GM12874 (cell line): ENCODE results near the gene BRCA2.

Source experiments
- TF ChIP-seq, protein P1 (sequence below): IDR thresholded peaks from 2 replicates; pipeline ENCODE4 v1.5.1; 2011; ENCODE audit warnings: low read depth, mild to moderate bottlenecking, control low read depth, low read length, moderate library complexity; ENCODE audit not compliant: insufficient read depth

Gene BRCA2

DNA sequence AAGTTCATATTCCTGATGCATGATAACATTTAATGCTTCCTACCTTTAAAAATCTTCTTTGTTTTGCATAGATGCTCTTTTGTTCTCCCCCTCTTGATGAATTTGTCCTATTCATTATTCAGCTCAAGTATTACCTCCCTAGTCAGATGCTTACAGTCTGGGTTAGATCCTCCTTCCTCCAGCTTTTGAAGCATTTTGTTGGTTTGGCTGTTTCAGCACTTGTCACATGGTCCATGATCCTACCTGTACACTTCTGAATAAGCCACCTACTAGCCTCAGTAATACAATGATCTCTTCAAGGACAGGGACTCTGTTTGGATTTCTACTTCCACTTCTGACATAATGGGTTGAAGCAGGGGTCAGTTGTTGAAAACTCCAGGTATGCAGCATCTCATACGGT lies 75.2 kb downstream of the BRCA2 start:
- TF ChIP-seq, protein P1, sequence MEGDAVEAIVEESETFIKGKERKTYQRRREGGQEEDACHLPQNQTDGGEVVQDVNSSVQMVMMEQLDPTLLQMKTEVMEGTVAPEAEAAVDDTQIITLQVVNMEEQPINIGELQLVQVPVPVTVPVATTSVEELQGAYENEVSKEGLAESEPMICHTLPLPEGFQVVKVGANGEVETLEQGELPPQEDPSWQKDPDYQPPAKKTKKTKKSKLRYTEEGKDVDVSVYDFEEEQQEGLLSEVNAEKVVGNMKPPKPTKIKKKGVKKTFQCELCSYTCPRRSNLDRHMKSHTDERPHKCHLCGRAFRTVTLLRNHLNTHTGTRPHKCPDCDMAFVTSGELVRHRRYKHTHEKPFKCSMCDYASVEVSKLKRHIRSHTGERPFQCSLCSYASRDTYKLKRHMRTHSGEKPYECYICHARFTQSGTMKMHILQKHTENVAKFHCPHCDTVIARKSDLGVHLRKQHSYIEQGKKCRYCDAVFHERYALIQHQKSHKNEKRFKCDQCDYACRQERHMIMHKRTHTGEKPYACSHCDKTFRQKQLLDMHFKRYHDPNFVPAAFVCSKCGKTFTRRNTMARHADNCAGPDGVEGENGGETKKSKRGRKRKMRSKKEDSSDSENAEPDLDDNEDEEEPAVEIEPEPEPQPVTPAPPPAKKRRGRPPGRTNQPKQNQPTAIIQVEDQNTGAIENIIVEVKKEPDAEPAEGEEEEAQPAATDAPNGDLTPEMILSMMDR: no peak

DNA sequence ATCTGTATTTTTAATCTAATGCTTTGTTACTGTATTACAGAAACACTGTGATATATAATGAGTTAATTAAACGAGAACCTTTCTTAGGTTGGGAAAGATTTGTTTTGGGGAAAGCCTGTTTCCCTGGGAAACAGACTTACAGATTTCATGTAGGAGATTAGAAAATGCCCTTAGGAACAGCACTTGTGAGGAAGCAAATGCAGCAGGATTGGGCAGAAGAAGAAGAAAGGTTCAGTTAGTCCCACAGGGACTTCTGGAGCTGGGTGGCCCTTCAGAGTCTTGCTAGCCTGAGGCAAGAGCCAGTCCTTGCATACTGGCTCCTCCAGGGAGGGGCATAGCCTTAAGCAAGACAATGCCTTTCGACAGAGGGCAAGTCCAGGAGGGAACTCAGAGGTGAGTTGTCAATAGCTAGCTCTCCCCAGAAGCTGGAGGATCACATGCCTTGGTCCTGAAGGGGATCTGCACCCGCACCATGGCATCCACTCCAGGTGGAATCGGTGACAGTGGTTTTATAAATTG lies 75.9 kb downstream of the BRCA2 start:
- TF ChIP-seq, protein P1: no peak

DNA sequence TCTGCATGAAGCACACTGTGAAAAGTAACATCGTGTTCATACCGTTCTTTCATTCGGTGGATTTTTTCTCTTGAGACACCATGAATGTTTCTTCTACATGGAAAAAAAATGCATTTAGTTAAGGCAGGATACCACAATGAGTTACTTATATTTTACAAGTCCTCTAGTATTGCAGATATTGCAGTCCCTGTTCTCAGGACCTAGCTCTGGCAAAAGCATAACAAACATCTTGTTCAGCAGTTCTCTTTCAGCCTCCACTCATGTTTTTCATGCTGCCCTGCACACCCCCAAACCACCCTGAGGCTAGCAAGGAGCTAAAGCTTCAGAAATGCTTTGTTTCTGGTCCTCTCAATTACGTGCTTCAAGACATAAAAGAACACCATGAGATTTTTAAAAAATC lies 87.8 kb downstream of the BRCA2 start:
- TF ChIP-seq, protein P1: no peak

DNA sequence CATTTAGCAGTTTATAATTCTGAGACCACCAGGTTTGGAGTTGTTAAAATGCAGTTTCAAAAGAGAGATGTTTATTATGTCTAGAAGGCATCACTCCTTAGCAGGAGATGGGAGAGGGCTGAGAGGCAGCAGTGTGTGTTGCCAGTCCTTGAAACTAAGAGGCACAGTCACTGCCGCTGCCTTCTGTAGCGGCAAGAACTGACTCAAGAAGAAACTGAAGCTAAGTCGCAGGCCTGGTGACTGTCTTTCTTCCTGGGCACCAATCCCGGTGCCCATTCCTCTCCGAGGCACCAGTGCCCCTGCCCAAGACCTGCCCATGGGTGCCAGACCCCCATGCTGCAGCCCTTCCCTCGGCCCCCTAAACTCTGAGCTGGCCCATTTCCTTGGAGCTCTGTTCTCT lies 92.5 kb downstream of the BRCA2 start:
- TF ChIP-seq, protein P1: no peak

DNA sequence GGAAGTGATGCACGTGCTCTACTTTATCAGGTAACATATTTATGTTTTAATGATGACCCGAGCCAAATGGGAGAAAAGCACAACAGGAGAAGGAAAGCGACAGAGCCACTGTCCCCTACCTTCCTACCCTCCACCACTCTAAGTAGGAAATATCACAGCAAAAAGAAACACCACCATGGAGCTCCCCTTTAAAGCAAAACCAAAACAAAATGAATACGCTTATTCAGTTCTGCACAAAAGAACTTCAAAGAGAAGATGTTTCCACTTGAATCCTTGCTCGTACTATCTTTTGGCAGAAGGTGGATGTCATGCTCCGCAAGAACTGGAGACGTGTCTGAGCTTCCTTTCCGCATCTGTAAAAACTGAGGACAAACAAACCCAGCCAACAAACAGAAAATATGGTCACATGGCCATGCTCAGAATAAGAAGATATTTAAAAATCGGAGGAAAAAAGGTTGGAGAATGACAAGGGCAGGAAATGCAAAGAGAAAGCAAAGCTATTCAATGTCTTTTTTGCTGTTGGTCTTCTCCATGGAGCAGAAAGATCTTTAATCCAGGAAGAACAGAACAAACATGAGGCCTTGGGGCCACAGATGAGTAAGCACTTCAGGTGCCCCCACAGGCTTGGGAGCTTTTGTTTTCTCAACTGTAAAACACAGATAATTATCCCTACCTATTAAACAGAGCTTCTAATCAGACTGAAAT lies 93.1 kb downstream of the BRCA2 start:
- TF ChIP-seq, protein P1: no peak

DNA sequence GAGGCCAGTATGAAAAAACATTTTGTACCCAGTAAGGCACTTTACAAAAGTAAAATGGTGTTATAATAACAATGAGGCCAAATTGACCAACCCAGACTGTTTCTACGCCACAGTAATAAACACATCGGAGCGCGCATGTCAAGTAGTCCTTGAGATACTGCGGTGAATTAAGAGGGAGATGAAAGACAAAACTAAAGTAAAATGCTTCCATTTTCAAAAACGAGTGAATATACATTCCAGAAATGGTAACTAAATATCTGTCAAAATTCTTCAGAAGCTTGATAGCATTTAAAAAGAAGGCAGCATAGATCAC lies 93.6 kb downstream of the BRCA2 start:
- TF ChIP-seq, protein P1: no peak

DNA sequence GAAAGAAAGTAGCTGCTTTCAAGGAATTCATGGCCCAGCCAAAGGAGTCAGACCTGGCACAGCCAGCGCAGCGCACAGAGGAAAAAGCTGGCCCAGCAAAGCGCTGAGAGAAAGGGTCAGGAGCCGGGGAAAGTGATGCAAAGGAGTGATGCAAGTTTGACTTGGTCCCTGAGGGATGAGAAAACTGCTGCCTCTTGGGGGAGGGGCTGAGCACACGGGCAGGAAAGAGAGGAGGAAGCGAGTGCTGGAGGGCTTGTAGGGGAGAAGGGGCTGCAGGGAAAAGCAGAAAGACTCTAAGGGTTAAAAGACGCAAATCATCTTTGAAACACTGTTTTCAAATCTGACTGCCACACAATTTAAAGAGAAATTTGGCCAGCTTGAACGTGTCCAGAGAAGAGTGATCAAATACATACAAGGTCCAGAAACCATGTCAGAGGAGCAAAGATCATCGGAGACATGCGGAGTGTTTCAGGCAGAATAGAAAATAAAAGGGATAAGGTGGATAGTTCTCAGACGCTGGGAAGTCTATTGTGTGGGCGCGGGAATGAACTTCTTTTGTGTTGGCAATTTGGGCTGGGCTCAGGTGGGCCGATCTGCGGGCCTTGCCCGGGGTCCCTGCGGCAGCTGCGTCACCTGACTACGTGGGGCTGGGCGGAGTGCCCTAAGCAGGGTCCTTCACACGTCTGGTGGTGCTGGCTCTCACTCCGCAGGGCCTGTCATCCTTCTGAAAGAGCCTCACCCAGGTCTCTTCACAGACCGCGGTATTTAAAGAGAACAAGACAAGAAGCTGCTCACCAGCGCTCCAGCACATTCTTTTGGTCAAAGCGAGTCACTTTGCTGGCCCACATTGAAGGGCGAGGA lies 94.5 kb downstream of the BRCA2 start:
- TF ChIP-seq, protein P1: no peak
